Measurements from ENCODE around the gene RTL1. TPM values are rescaled to one million over a fixed set of nuclear protein-coding genes. Genes with fewer than 3 reads are reported as not detected.

Gene RTL1
- polyA plus RNA-seq, 1 experiment = not detected

- ChIA-PET POLR2A (no interaction called here), CTCF (no interaction called here)
- H3K9me3 ChIP-seq (ENCODE audit: control insufficient read depth, insufficient read depth, low read length) = peaks cover 11% of the 10 kb centered on the region; the same call in 1 of the 2 replicates
- TF ChIP-seq, protein P1, sequence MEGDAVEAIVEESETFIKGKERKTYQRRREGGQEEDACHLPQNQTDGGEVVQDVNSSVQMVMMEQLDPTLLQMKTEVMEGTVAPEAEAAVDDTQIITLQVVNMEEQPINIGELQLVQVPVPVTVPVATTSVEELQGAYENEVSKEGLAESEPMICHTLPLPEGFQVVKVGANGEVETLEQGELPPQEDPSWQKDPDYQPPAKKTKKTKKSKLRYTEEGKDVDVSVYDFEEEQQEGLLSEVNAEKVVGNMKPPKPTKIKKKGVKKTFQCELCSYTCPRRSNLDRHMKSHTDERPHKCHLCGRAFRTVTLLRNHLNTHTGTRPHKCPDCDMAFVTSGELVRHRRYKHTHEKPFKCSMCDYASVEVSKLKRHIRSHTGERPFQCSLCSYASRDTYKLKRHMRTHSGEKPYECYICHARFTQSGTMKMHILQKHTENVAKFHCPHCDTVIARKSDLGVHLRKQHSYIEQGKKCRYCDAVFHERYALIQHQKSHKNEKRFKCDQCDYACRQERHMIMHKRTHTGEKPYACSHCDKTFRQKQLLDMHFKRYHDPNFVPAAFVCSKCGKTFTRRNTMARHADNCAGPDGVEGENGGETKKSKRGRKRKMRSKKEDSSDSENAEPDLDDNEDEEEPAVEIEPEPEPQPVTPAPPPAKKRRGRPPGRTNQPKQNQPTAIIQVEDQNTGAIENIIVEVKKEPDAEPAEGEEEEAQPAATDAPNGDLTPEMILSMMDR (IDR thresholded peaks at IDR 0.05; ENCODE audit: low read depth, low read length) = no peak
- H3K4me3 ChIP-seq (ENCODE audit: low read depth, low read length) = no peak overlapping the region
- no peaks in the 10 kb centered on the region for H3K27me3 ChIP-seq (ENCODE audit: control insufficient read depth, insufficient read depth, low read length)
- no peak for DNase-seq (ENCODE audit: low read depth, low spot score)
- H3K27ac ChIP-seq (ENCODE audit: low read depth, low read length) = no peak overlapping the region
Observed at GRCh38 chr14:100874051-100874410, 29.5 kb downstream of the RTL1 start.

- Histone ChIP-seq H3K4me3 (ENCODE audit: low read depth, low read length) (no peak overlapping the region), H3K27ac (ENCODE audit: low read depth, low read length) (no peak overlapping the region), H3K9me3 (ENCODE audit: control insufficient read depth, insufficient read depth, low read length) (peaks cover 8% of the 10 kb centered on the region; the same call in 1 of the 2 replicates), H3K27me3 (ENCODE audit: control insufficient read depth, insufficient read depth, low read length) (no peaks in the 10 kb centered on the region)
- ChIA-PET CTCF (no interaction called here), POLR2A (no interaction called here)
- TF ChIP-seq, protein P1 (IDR thresholded peaks at IDR 0.05; ENCODE audit: low read depth, low read length) = no peak
- DNase-seq (ENCODE audit: low read depth, low spot score) = no peak
Observed at GRCh38 chr14:100873096-100873482, 30.4 kb downstream of the RTL1 start.

DNA sequence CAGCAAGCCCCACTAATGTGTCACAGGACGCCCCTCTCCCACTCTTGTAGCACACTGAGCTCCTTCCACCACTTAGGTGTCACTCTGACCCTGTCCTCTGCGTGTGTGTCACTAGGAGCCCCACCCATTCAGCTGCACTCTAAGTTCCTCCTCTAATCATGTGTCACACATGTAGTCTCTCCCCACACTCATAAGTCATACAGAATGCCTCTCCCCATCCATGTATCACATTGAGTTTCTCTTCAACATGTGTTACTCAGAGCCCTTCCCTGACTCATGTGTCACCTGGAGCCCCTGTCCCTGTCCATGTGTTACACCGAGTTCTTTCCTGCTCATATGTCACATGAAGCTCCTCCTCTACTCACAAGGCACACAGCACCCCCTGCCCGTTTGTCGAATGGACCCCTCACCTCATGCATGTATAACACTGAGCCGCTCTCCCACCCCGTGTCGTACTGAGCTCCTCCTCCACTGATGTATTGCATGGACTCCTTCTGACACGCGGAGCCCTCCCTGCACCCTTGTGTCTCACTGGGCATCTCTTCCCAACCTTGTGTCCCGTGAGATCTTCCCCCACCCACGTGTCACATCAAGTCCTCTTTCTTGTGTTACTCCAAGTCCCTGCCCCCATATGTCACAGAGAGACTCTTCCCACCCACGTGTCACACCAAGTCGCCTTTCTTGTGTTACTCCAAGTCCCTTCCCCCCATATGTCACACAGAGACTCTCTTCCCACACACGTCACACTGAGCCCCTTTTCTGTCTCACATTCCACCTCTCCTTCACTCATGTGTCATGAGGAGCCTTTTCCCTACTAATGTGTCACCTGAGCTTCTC, 31.0 kb downstream of the RTL1 start:
- DNase-seq (ENCODE audit: low read depth, low spot score) = no peak
- POLR2A ChIA-PET = no interaction called here
- Histone ChIP-seq H3K27ac (ENCODE audit: low read depth, low read length) (no peak overlapping the region), H3K27me3 (ENCODE audit: control insufficient read depth, insufficient read depth, low read length) (no peaks in the 10 kb centered on the region), H3K4me3 (ENCODE audit: low read depth, low read length) (no peak overlapping the region), H3K9me3 (ENCODE audit: control insufficient read depth, insufficient read depth, low read length) (peaks cover 8% of the 10 kb centered on the region; the same call in 1 of the 2 replicates)
- TF ChIP-seq, protein P1 (IDR thresholded peaks at IDR 0.05; ENCODE audit: low read depth, low read length) = no peak
- CTCF ChIA-PET = no interaction called here

- TF ChIP-seq, protein P1 (IDR thresholded peaks at IDR 0.05; ENCODE audit: low read depth, low read length) = no peak
- H3K4me3 ChIP-seq (ENCODE audit: low read depth, low read length) = no peak overlapping the region
- no peaks in the 10 kb centered on the region for H3K27me3 ChIP-seq (ENCODE audit: control insufficient read depth, insufficient read depth, low read length)
- ChIA-PET CTCF (interaction anchor here (0.6 kb wide), 1 partner anchor 163 kb away, joined by 3 read pairs; no protein-coding TSS in a partner anchor), POLR2A (no interaction called here)
- H3K27ac ChIP-seq (ENCODE audit: low read depth, low read length) = peak overlapping the region; percentile 2
- DNase-seq (ENCODE audit: low read depth, low spot score) = no peak
- H3K9me3 ChIP-seq (ENCODE audit: control insufficient read depth, insufficient read depth, low read length) = peaks cover 8% of the 10 kb centered on the region; the same call in 1 of the 2 replicates
Observed at GRCh38 chr14:100871234-100872186, 32.0 kb downstream of the RTL1 start.

Data from AG04450 (cell line).